Upper lobe of right lung (tissue), 1 donor: ENCODE data around the gene CASP4. TPM values are rescaled to one million over a fixed set of nuclear protein-coding genes. Genes with fewer than 3 reads are reported as not detected.

Experiments used
- ATAC-seq: fragments of 200-7000 bp; cut with Tn5 transposase; one replicate; pipeline ENCODE4 v1.9.1; 2020; ENCODE audit warnings: mild to moderate bottlenecking, moderate library complexity
- DNase-seq: peaks from one replicate; pipeline ENCODE4 v3.0.0-alpha.2; 2020
- H3K27ac ChIP-seq: fragments of 200-600 bp; one replicate; pipeline ENCODE4 v1.8.0; 2022
- H3K27me3 ChIP-seq: fragments of 200-600 bp; one replicate; pipeline ENCODE4 v1.8.0; 2022; ENCODE audit warnings: mild to moderate bottlenecking
- H3K36me3 ChIP-seq: fragments of 200-600 bp; one replicate; pipeline ENCODE4 v1.8.0; 2022
- H3K4me1 ChIP-seq: fragments of 200-600 bp; one replicate; pipeline ENCODE4 v1.8.0; 2022
- H3K4me3 ChIP-seq: fragments of 200-600 bp; one replicate; pipeline ENCODE4 v1.8.0; 2022; ENCODE audit warnings: mild to moderate bottlenecking
- H3K9me3 ChIP-seq: fragments of 200-600 bp; one replicate; pipeline ENCODE4 v1.8.0; 2022
- intact Hi-C: fragments of 100-400 bp; cut with DNase I; formaldehyde crosslinking; loops from one replicate; pipeline ENCODE4 v1.11.0; 2022
- total RNA-seq: library from RNA; stranded (reverse); fragmentation: NEBNext Ultra II Directional; extraction: Animal tissue kit (Norgen Biotek cat#: 25700); gene quantifications from one replicate; pipeline ENCODE4 v1.2.1, GENCODE V29; 2021
- TF ChIP-seq, protein P1 (sequence below): fragments of 200-600 bp; IDR thresholded peaks from one replicate; pipeline ENCODE4 v1.8.0; 2022; ENCODE audit warnings: antibody characterized with exemption
- donor health status: DM: no; HTN: yes; CAD: no; lungs with severe emphysema.

CASP4 gene
- total RNA-seq, 1 donor from 2014 or later: 101 TPM

DNA sequence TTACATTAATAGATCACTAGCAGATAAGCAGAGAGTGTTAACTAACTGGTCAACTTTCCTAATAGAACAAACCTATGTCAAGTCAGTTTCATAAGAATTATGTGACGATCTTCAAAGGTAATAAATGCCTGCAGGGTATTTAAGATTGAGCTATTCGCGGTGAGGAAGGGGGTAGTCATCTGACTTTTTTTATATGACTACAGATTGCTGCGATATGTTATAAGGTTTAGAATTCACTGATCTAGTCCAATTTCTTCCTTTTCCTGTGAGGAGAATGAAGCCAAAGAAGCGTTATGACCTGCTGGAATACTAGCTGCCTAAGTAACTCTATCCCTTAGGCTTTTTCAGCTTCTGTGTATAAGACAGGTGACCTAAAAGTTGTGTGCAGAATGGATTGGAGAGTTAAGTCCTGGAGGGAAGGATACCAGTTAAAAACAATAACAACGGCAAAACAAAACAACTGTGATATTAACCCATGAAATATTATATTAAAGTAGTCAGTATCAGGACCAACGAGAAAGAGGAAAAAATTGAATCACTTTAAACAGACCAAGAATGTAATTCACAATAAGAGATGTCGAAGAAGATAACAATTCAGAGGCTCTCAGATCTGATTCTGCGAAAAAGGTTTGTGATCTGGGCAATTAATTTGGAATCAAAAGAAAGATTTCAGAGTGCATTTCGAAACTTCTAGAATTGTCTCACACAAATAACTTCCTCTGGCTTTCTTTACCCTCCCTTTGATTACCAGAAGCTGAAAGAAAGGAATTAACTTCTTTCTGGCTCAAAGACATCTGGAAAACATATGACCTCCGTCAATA lies 630 bp downstream of the CASP4 start:
- peak; percentile 36 for ATAC-seq
- H3K4me3 ChIP-seq: peak overlapping the region; percentile 62
- intact Hi-C loops: no loop called here
- H3K27ac ChIP-seq: peak overlapping the region; percentile 93
- DNase-seq: no peak
- TF ChIP-seq, protein P1, sequence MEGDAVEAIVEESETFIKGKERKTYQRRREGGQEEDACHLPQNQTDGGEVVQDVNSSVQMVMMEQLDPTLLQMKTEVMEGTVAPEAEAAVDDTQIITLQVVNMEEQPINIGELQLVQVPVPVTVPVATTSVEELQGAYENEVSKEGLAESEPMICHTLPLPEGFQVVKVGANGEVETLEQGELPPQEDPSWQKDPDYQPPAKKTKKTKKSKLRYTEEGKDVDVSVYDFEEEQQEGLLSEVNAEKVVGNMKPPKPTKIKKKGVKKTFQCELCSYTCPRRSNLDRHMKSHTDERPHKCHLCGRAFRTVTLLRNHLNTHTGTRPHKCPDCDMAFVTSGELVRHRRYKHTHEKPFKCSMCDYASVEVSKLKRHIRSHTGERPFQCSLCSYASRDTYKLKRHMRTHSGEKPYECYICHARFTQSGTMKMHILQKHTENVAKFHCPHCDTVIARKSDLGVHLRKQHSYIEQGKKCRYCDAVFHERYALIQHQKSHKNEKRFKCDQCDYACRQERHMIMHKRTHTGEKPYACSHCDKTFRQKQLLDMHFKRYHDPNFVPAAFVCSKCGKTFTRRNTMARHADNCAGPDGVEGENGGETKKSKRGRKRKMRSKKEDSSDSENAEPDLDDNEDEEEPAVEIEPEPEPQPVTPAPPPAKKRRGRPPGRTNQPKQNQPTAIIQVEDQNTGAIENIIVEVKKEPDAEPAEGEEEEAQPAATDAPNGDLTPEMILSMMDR: no peak
- H3K27me3 ChIP-seq: no peaks in the 10 kb centered on the region
- no peaks in the 10 kb centered on the region for H3K9me3 ChIP-seq
- no peaks in the 10 kb centered on the region for H3K36me3 ChIP-seq
- peaks cover 33% of the 10 kb centered on the region for H3K4me1 ChIP-seq

DNA sequence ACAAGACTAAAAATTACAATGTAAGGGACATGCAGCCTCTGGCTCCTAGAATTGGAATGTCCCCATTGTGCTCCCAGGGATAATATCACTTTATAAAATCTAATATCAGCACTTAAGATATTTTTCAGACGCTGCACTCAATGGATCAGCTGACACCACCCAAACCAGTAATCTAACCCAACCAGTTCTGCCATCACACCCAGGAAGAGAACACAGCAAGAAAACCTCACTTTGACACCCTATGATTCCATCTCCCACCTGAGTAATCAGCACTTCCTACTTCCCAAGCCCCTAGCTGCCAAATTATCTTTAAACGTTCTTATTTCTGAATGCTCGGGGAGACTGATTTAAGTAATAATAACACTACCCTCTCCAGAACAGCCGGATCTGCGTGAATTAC lies 2.6 kb downstream of the CASP4 start:
- no peak for ATAC-seq
- Histone ChIP-seq H3K4me1 (peaks cover 38% of the 10 kb centered on the region), H3K4me3 (peak overlapping the region; percentile 62), H3K27ac (no peak overlapping the region), H3K36me3 (peaks cover 9% of the 10 kb centered on the region), H3K27me3 (no peaks in the 10 kb centered on the region), H3K9me3 (no peaks in the 10 kb centered on the region)
- intact Hi-C loops: no loop called here
- no peak for DNase-seq
- TF ChIP-seq, protein P1: no peak

DNA sequence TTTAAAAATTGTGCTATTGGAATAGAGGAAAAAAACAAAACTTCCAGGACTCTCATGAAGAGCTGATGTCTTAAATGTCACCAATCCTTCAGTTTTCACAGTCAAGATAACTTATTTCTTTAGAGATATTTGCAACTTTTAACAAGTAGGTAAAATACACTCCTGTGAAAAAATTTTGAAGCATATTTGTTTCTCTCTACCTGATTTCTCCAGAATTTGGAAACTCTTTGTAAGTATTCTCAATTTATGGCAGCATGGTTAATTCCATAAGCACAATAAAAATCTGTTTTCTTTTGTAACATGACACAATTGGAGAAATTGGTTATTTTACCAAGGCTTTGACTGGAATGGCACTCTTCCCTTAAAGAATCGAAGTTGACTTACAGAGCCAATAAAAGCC lies 4.1 kb downstream of the CASP4 start:
- peaks cover 9% of the 10 kb centered on the region for H3K36me3 ChIP-seq
- intact Hi-C loops: no loop called here
- TF ChIP-seq, protein P1: no peak
- ATAC-seq (no peak), DNase-seq (no peak)
- H3K4me1 ChIP-seq: peaks cover 38% of the 10 kb centered on the region
- H3K27me3 ChIP-seq: no peaks in the 10 kb centered on the region
- no peak overlapping the region for H3K4me3 ChIP-seq
- H3K9me3 ChIP-seq: no peaks in the 10 kb centered on the region
- no peak overlapping the region for H3K27ac ChIP-seq

DNA sequence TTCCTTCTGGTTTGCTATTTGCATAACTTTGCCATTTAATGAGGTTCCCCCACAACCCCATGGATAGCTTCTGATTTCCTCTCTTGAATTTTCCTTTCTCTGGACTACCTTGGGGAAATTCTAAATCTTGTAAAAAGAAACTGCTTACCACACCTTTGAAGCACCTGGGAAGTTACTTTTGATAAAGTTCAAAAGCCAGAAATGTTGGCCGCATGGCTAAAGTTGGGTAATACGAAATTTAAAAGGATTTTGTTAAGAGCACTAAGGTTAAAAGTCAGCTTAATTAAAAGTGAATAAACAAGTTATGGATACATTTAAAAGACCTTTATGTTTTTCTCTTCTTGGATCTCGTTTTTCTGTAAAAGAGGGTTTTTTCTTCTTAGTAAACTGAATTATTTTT lies 5.5 kb downstream of the CASP4 start:
- Histone ChIP-seq H3K36me3 (peaks cover 9% of the 10 kb centered on the region), H3K27ac (no peak overlapping the region), H3K27me3 (no peaks in the 10 kb centered on the region), H3K9me3 (no peaks in the 10 kb centered on the region), H3K4me3 (no peak overlapping the region), H3K4me1 (peaks cover 38% of the 10 kb centered on the region)
- DNase-seq: no peak
- intact Hi-C loops: no loop called here
- ATAC-seq: no peak
- TF ChIP-seq, protein P1: no peak

DNA sequence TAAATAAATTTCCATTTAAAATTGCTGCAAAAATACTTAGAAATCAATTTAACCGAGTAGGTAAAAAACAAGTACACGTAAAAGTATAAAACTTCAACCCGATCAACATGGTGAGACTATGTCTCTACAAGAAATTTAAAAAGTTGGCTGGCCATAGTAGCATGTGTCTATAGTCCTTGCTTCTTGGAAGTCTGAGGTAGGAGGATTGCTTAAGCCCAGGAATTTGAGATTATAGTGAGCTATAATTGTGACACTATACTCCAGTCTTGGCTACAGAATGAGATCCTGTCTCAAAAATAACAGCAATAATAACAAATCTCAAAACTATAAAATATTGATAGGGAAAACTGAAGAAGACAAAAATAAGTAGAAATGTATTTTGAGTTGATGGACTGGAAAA lies 11.1 kb downstream of the CASP4 start:
- Histone ChIP-seq H3K9me3 (no peaks in the 10 kb centered on the region), H3K36me3 (peaks cover 36% of the 10 kb centered on the region), H3K4me3 (no peak overlapping the region), H3K27ac (no peak overlapping the region), H3K4me1 (peaks cover 4% of the 10 kb centered on the region), H3K27me3 (no peaks in the 10 kb centered on the region)
- TF ChIP-seq, protein P1: no peak
- intact Hi-C loops: no loop called here
- no peak for ATAC-seq
- no peak for DNase-seq
